ENCODE measurements around the gene BEND5. TPM values are rescaled to one million over a fixed set of nuclear protein-coding genes. Genes with fewer than 3 reads are reported as not detected.

The BEND5 gene
- total and polyA plus RNA-seq, 12 donors = 1.2 to 9.1 (median 4.3) TPM

GRCh38 chr1:48730164-48730910, 46.4 kb downstream of the BEND5 start:
- H3K27me3 ChIP-seq = no peaks in the 10 kb centered on the region
- no peak for TF ChIP-seq CTCF (IDR thresholded peaks at IDR 0.05)
- H3K27ac ChIP-seq = no peak overlapping the region
- DNase-seq = no peak
- intact Hi-C loops (cut with DNase I) = no loop called here
- H3K36me3 ChIP-seq = peaks cover 0 to 82% (median 9%) of the 10 kb centered on the region in 9 donors
- ATAC-seq = no peak
- no peak overlapping the region for H3K4me3 ChIP-seq
- H3K9me3 ChIP-seq = no peaks in the 10 kb centered on the region
- H3K4me1 ChIP-seq = no peaks in the 10 kb centered on the region
- 80 to 87% methylated on average over 10 of the region's 10 CpGs for WGBS, 2 donors

- WGBS, 2 donors = 96 to 100% methylated on average over 2 of the region's 2 CpGs
- Histone ChIP-seq H3K4me1 (no peaks in the 10 kb centered on the region), H3K36me3 (peaks cover 0 to 65% (median 3%) of the 10 kb centered on the region in 9 donors)
Observed at GRCh38 chr1:48728584-48728983, 48.1 kb downstream of the BEND5 start.

GRCh38 chr1:48726557-48727215, 50.0 kb downstream of the BEND5 start:
- WGBS, 2 donors = 94 to 97% methylated on average over 4 of the region's 4 CpGs
- Histone ChIP-seq H3K36me3 (peaks cover 0 to 46% (median 0%) of the 10 kb centered on the region in 9 donors), H3K27me3 (no peaks in the 10 kb centered on the region), H3K4me1 (no peaks in the 10 kb centered on the region), H3K4me3 (no peak overlapping the region), H3K27ac (no peak overlapping the region), H3K9me3 (no peaks in the 10 kb centered on the region)
- intact Hi-C loops (cut with DNase I) = no loop called here
- no peak for TF ChIP-seq CTCF (IDR thresholded peaks at IDR 0.05)
- no peak for ATAC-seq
- DNase-seq = no peak

More at GRCh38 chr1:48728584-48728983, 48.1 kb downstream of the BEND5 start:
- no peaks in the 10 kb centered on the region for H3K27me3 ChIP-seq
- no peak overlapping the region for H3K27ac ChIP-seq
- DNase-seq (no peak), ATAC-seq (no peak)
- TF ChIP-seq CTCF (IDR thresholded peaks at IDR 0.05) = no peak
- H3K9me3 ChIP-seq = no peaks in the 10 kb centered on the region
- intact Hi-C loops (cut with DNase I) = no loop called here
- H3K4me3 ChIP-seq = no peak overlapping the region

GRCh38 chr1:48726139-48726538, 50.6 kb downstream of the BEND5 start:
- Histone ChIP-seq H3K4me1 (no peaks in the 10 kb centered on the region), H3K36me3 (peaks cover 0 to 40% (median 0%) of the 10 kb centered on the region in 9 donors), H3K9me3 (no peaks in the 10 kb centered on the region), H3K27me3 (no peaks in the 10 kb centered on the region), H3K4me3 (no peak overlapping the region), H3K27ac (no peak overlapping the region)
- WGBS, 2 donors = 98 to 100% methylated on average over 2 of the region's 2 CpGs
- TF ChIP-seq CTCF (IDR thresholded peaks at IDR 0.05) = no peak
- DNase-seq (no peak), ATAC-seq (no peak)
- intact Hi-C loops (cut with DNase I) = no loop called here

All from heart right ventricle (tissue), 16 donors.